ELR (cell line): Measurements from ENCODE around the gene RHOBTB3.
A peak's percentile ranks its signal among the peaks of the same experiment; 100 is the strongest.
"Not testable (repeated sequence)": the region's sequence is repeated elsewhere in the genome, so short reads cannot be mapped to it uniquely, and the experiment has no call there.

Experiments
- DNase-seq: peaks from one replicate; pipeline ENCODE4 v3.0.0-alpha.2; 2015; ENCODE audit warnings: low read depth

The RHOBTB3 gene

DNA sequence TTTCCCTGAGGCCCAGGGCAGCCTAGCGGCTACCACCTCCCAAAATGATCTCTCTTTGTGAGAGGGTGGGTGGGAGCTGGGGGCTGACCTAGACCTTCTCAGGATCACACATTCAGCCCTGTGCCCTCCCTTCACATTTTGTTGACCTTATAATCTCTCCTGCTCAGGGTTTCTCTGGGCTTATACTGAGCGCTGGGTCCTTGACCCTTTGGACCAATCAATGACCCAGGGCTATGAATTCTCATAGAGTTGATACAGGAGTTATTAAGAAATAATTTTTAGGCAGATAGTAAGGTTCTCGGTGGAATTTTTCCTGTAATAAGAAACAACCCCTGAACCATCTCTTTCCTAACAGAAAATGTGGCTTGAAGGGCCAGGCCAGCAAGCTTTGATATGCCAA, 69.4 kb downstream of the RHOBTB3 start:
- DNase-seq: no peak

DNA sequence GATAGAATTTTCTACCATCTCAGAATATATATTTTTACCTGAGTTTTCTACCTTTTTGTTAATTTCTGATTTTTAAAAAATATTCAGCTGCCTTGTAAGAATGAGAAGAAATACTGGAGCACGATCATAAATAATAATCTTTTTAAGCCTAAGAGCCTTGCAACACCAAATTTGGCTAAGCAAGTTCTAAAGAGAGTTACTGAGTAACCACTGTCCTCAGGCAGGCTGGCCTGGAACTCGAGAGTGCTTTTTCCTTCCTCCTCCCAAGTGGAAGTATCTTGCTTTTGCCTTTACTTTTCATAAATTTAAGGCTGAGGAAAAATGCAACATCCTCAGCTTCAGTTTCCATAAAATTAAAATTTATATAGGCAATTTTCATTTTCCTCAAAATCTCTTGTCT, 70.4 kb downstream of the RHOBTB3 start:
- DNase-seq: no peak

DNA sequence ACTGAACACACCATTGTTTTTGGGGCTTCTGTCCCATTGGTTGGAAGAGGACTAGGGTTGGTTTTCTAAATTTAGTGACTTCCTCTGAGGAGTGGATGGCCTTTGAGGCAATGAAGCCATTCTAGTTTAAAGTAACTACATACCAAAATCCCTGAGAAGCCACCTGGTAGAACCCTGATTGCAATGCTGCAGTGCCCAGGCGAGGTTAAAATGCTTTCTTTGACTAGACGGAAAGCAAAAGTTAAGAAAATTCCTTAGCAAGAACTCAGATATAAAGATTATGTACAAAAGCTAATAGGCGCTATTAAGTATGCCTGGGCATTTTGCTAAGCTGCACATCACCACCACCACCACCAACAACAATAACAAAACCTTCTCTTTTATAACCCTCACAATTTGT, 70.8 kb downstream of the RHOBTB3 start:
- no peak for DNase-seq

DNA sequence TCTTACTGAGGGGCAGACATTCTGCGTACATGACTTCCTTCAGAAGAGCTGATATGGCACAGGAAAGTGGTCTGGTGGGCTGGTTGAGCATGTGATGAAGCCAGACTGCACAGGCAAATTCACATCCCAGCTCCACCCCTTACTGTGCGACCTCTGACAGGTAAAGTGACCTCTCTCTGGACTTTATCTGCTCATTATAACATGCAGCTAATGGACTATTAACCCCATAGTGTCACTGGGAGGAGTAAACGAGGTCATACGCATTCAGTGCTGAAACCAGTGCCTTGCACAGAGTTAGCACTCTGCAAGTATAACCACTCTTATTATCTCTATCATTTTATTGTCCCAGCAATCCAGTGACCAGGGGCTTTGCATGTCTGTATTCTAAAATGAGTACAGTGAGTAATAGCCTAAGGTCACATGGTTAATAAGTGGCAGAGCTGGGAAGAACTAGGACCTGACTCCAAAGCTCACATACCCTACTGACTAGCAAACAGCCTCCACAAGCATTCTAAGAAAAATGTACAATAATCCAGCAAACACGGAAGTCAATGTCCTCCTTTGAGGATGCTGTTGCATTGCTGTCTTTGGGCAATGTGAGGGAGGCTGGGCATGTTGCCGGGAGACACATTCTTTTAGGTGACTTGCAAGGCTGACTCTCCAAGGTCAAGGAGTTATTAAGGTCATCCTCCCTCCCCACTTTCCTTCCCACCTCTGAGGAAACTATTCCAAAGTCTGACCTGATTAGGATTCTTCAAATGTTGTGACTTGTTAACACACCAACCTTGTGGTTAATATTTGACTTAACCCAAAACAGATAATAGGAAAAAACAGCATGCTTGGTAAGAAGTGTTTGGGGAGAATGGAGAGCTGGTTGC, 72.4 kb downstream of the RHOBTB3 start:
- no peak for DNase-seq

DNA sequence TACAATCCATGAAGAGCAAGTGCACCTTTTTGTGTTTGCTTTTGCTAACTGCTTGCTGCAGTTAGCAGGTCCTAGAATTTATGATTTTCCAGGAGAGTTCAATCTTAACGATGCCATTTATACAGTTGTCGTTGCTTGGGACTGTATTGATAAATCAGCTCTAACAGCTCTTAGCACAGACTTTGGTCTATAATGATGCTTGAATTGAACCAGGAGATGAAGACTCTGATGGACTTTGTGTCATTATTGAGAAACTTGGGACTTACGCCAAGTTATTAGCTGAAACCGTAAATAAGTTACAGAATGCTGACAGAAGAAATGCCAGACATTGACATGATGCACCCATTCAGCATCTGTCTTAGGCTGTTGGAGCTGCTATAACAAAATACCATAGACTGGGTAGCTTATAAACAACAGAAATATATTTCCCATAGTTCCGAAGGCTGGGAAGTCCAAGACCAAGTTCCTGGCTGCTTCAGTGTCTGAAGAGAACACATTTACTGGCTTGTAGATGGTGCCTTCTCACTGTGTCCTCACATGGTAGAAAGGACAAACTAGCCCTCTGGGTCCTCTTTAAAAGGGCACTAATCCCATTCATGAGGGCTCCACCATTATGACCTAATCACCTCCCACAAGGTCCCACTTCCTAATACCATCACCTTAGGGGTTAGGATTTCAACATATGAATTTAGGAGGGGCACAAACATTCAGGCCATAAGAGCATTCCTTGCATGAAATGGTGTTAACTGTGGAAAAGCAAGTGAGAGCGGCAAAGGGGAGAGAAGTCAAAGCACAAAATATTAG, 73.8 kb downstream of the RHOBTB3 start:
- no peak for DNase-seq

DNA sequence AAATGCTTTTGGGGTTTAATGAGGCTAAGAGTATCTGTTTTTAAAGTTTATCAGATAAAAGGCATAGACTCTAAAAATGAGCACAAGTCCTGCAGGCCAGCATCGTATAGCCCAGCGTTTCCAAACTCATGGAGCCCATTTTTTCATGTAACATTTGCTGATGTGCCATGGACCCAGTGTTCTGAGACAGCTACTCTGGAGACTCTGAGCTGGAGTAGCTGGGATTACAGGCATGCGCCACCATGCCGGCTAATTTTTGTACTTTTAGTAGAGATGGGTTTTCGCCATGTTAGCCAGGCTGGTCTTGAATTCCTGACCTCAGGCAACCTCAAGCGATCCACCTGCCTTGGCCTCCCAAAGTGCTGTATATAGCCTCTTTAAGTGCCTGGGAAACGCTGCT, 75.6 kb downstream of the RHOBTB3 start:
- no peak for DNase-seq

DNA sequence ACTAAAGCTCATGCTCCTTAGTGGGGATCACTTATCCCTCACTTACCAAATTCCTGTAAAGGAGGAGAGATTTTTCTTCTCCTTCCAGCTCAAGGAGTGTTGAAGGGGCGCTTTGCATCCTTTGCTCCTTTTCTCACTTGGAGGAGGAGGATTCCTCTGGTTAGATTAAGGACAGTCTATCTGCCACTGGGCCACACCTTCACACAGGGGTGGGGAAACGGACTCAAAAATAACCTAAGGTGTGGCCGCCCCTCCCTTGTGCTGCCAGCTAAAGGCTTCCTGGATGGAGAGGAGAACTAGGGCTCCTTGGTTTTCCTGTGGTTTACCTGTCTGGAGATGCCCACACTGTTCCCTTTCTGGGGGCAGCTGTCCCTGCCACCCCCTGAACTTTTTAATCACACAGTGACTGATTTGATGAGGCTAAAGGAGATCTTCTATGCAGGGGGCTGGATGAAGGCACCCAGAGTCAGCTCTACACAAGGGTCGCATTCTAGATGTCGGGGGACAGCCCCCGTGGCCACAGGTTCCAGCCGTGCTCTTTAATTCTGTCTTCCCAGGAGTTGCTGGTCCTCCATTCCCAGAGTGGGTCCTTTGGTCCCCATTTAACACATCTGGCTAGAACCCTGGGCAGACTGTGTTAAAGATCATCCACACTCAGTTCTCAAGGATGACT, 77.0 kb downstream of the RHOBTB3 start:
- no peak for DNase-seq

DNA sequence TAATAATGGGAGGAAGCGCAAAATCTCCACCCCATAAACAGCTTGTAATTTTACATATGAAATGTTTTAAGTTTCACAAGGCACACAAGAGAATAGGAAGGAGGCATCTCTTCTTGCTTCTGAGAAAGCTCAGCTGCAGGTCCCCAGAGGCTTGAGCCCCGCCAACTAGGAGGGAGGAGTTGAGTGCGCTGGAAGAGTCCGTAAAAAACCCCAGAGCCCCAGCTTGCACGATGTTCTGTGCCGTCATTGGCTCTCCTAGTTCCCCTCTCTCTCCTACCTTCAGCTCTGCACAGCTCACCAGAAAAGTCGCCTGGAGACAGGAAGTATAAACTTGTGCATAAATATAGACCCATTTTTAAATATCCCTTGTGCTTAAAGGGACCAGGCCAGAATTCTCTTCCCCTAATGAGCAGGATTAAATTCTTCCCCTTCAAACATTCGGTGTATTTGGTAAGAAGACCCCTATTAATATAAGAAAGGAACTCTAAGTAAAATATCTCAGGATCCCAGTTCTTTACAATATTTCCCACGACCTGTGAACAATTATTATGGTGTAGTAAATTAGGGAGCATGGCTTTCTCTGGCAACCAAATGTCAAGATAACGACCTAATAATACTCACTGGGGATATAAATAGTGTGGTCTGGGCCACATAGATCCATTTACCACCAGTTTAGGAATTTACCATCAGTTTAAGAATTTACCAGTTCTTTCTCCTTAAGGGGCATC, 77.7 kb downstream of the RHOBTB3 start:
- DNase-seq: peak; percentile 56

DNA sequence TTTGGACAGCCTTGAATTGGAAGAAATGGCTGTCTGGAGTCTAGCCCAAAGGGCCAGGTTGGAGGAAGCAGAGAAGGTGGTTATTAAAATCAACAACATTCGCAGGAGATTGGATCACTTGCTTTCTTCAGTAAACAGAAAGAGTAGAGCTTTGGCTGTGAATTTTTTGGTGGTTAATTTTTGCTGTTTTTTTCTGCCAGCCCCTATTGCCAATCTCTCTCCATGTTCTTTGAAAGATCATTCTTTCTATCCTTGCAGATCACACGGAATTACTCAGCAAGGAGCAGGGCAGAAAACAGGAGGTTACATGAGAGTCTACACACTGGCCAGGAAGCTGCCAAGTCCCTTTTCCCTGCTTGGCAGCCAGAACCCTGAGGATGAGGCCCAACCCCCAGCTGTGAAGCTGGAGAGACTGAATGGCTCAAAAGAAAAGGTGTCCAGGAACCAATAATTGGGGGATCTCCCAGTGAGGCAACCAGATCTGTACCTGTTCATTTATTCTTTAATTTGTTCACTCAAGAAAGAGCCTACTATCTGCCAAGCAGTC, 78.4 kb downstream of the RHOBTB3 start:
- no peak for DNase-seq

DNA sequence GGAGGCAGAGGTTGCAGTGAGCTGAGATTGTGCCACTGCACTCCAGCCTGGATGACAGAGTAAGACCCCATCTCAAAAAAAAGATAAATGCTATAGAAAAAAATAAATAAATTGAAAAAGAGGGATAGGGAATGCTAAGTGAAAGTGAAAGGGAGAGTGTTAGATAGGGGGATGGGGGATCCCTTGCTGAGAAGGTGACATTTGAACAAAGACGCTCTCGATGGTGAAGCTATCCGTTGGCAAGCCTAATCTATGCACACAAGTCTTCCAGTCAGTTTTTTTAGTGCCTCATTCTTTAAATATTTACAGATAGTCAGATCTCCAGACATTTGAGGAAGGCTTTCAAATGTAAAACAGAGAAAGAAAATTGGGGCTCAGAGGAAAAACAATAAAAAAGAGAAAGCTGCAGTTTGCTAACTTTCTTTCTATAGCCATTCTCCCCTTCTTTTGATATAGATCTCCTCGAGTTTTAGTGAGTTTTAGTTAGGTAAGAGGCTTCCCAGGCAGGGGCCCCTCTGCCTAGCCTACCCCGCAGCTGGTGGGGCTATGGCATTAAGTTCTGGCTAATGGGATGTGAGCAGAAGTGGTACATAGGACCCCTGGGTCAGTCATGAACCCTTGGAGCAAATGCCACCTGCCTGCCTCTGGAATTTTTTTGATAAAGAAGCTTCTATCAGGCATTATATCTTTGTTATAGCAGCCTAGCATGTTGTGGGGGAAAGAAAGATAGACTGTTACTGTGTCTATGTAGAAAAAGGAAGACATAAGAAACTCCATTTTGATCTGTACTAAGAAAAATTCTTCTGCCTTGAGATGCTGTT, 79.4 kb downstream of the RHOBTB3 start:
- no peak for DNase-seq

DNA sequence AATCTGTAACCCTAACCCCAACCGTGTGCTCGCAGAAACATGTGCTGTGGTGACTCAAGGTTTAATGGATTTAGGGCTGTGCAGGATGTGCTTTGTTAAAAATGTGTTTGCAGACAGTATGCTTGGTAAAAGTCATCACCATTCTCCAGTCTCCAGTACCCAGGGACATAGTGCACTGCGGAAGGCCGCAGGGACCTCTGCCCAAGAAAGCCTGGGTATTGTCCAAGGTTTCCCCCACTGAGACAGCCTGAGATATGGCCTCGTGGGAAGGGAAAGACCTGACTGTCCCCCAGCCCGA, 79.9 kb downstream of the RHOBTB3 start:
- peak; percentile 45 for DNase-seq

DNA sequence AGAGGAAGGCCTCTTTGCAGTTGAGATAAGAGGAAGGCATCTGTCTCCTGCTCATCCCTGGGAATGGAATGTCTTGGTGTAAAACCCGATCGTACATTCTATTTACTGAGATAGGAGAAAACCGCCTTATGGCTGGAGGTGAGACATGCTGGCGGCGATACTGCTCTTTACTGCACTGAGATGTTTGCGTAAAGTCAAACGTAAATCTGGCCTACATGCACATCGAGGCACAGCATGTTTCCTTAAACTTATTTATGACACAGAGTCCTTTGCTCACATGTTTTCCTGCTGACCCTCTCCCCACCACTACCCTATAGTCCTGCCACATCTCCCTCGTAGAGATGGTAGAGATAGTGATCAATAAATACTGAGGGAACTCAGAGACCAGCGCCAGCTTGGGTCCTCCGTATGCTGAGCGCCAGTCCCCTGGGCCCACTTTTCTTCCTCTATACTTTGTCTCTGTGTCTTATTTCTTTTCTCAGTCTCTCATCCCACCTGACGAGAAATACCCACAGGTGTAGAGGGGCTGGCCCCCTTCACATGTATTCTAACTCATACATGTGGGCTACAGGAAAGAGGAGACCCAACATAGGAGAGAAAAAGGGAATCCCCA, 80.4 kb downstream of the RHOBTB3 start:
- DNase-seq: not testable (repeated sequence)

DNA sequence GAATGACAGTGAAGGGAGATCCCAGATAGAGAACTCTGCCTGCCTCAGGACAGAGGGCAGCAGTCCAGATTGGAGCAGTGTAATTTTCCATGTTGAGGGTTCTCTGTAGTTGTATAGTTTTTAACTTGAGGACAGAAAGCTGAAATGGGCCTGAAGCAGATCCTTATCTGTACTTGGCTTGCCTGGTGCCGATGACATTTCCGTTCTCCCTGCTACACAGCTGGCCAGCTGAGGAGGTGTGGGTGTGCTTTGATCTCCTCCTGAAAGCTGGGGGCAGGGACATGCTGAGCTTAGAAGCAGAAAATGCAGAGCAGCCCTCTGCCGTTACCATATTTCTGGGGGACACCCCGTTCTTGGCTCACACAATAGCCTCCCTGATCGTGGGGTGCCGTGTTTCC, 80.9 kb downstream of the RHOBTB3 start:
- DNase-seq: no peak

DNA sequence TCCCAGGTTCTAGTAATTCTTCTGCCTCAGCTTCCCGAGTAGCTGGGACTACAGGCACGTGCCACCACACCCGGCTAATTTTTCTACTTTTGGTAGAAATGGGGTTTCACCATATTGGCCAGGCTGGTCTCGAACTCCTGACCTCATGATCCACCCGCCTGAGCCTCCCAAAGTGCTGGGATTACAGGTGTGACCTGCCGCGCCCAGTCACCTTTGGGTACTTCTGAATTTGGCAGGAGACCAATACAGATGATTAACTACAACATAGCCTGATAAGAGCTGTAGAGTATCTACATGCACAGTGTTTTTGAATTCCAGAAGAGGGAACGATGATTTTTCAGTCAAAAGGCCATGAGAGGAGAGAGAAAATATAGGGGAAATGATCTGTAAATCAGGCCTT, 81.9 kb downstream of the RHOBTB3 start:
- not testable (repeated sequence) for DNase-seq

DNA sequence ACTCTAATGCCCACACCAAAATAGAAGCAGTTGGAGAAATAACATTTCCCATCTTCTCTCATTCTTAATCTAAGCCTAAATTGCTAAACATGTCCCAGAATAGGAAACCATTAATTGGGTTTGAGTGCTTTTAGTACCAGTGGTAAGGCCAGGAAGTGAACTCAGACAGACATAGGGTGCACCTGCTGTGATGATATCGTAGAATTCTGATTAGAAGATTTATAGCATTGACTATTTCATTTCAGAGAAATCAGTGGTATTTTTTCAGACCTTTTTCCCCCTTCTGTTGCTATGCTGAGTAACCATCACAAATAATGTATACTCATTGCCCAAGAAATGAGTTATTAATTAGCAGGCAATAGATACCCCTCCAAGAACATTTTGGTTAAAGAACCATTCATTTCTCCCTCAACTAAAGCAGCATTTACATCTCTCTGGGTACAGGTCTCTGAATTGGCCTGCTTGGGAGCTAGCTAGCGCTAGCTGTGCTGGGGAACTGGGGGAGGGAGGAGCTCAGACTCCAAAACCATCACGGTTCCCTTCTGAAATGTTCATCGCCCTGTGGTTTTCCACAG, 84.1 kb downstream of the RHOBTB3 start:
- no peak for DNase-seq

DNA sequence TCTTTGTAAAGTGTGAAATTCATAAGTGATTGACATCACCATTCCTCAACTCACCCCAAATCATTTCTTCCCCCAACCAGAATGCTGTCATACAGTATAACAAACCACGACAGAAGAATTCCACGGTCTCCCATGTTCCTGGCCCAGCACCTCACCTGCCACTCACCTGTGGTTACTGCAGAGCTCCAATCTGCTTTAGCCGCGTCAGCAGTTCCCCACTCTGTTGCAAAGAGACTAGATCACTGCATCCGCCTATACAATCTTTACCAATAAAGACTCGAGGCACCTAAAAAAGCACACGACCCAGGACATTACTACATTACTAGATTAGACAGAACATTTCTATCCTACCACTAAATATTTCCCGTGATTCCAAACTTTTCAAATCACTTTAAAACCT, 85.2 kb downstream of the RHOBTB3 start:
- no peak for DNase-seq

DNA sequence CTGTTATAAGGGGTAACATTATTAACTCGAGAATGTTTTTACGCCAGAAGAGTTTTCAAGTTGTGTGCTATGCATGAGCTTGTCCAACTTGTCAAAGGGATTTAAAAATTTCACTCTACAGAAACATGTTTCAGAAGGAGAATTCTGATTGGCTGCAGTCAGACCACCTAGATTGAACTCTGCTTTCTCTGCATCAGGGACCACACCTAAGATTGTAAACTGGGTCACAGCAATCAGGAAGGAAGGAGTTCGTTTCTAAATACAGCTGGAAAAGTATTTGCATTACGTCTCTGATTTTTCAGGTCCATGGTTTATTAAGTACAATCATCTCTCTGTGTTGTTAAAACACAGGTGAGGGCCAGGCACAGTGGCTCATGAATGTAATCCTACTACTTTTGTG, 85.6 kb downstream of the RHOBTB3 start:
- no peak for DNase-seq

DNA sequence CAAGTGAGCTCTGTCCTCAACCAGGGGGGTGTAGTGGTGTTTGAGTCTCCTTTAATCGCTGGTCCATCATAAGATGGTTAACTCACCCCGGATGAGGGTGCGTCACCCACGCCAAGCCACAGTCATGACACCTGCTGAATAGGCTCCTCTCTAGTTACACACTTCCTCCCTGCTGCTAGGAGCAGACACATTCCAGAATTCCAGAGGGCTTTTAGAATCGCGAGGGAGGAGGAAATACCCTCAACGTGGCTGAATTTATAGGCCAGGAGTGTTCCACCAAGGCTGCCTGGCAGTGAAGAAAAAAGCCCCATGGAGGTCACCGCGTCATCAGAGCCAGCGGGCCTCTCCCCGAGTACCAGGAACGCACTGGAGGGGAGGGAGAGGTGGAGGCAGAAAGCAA, 86.3 kb downstream of the RHOBTB3 start:
- peak; percentile 95 for DNase-seq

DNA sequence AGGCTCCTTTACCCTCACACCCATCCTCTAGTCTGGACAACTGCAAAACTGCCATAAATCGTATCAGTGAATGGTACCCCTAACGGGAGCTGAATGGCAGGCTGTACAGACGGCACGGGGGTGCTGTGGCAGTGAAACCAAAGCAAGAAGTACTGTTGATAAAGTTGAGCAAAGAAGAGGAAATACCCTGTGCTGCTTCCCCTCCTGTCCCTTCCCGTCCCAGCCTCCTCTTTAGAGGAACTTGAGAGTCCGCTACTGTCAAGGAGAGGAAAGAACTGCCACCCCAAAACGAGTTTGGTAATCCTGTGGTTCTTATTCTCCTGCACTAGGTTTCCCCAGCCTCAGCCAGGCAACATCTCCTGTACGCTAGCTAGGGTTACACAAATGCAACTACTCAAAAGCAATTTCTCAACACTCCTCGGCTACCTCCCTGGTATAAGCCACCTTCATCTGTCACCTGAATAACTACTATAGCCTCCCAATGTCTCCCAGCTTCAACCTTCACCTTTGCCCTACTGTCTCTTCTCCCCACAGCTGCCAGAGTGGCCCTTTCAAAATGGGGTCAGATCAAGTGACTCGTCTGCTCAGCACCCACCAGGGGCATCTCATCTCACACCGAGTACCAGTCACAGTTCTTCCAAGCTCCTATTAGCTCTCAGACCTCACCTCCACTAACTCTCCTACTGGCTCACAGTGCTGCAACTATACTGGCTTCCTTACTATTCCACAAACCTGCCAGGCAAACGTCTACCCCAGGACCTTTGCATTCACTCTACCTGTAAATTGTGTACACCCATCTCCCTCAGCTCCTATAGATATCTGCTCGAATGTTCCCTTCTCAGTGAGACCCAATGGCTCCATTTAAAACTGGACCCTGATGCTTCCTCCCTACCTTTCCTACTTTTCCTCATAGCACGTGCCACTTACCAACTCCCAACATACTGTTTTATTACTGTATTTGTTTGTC, 87.3 kb downstream of the RHOBTB3 start:
- no peak for DNase-seq
